HG02938 (cell line): ENCODE data around the gene CCT7.
"Not testable (repeated sequence)": the region's sequence is repeated elsewhere in the genome, so short reads cannot be mapped to it uniquely, and the experiment has no call there.

ENCODE experiments used
- ATAC-seq: cut with Tn5 transposase; IDR thresholded peaks from one replicate; pipeline ENCODE4 v1.9.1; 2021; ENCODE audit warnings: mild to moderate bottlenecking, moderate library complexity; ENCODE audit not compliant: unreplicated experiment

The CCT7 gene

DNA sequence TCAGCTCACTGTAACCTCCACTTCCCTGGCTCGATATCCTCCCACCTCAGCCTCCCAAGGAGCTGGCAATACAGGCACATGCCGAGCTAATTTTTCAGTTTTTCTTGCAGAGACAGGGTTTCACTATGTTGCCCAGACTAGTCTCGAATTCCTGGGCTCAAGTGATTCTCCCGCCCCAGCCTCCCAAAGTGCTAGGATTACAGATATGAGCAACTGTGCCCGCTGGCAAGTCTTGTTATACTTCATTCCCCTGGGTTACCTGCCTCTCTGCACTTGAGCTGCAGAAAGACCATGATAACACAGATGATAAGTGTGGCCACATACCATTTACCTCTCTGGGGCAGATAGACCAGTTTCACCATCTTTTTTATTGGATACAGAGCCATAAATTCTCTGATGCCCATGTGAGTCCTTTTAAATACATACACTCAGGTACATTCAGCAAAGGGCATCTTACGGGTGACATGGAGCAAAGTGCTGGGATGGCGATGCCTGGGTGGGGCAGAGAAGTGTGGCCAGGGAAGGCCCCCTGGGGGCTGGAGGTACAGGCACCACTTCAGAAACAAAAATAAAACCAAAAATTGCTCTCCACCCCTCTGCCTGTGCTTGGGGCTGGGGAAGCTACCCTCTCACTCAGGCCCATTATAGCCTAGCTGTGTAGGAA lies 20.4 kb downstream of the CCT7 start:
- ATAC-seq, result no peak

DNA sequence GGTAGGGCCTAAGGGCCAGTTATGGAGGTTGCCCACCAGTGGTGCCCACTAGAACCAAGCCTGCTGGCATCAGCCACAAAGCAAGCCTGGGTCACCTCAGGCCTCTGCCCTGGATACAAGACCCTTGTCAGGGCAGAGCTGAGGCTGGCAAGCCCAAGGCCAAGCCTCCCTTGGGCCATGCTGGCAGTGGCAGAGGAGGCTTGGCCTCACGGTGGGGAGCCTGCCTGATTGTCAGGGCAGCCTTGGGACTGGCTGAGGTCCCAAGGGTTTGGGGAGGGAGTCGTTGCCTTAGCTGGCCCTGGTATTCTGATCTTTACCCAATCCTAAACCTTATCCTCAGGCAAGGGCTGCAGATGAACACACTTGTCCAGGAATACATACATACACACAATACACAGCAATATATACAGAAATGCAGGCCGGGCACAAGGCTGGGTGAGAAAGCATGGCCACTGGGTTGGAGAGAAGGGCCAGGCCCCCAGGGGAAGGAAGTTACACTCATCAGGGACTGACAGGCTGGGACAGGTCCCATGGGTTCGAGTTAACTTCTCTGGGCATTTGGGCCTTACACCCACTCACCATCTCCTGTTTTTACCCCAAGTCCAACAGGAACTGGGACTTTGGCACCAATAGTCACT lies 21.0 kb downstream of the CCT7 start:
- no peak for ATAC-seq

DNA sequence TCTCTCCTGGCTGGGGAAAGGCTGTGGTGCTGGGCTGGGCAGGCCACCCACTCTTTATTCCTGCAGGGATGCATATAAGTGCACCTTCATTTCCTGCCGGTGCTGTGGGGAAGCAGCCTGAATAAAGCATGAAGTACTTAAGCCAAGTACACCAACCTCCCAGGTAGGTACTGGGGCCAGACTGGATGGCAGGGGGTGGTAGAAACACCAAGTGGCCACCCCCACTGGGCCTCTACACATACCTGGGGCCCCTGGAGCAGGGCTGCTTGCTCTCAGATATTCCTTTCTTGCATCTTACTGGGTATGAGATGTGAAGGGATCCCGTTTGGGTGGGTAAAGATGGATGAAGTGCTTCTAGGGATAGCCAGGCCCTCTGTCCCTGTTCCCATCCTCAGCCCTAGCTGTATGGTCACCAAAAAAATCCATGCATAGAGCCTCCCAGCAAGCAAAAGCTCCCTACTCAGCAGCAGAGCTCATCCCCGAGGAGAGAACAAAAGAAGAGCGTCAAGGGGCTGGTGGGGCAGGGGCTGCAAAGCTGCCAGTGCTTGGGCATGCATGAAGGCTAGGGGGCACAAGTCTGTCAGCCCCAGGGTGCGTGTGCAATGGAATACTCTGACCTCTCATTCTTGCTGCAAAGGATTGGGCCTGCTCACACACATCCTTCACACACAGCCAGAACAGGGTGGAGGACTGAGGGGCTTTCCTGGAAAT lies 22.0 kb downstream of the CCT7 start:
- no peak for ATAC-seq

DNA sequence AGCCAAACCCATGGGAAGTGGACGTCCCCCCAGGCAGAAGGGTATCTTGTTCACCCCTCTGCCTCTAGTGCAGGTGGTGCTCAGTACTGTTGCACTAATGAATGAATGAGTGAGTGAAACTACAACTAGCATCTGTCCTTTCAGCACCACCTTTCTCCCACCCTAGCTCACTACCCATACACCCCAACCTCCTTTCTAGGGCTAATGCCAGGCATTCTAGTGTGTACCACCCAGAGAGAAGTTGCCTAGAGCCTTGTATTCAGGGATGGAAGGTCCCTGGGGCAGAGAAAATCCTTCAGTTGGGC lies 22.5 kb downstream of the CCT7 start:
- ATAC-seq, result no peak

DNA sequence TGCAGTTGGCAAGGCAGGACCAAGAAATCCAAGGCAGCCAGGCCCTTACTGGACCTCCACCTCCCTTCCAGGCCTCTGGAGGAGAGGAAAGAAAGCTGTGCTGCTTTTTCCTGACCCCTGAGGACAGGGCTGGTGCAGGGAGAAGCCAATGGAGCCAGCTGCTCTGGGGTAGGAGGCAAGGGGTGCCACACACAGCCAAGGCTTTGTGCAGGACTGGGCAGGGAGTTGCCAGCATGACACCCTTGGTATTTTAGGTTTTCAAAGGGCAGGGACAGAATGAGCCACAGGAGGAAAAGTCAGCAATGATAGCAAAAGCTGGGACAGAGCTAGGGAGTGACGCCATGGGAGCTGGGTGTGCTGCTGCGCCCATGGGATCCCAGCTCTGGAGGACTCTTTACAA lies 22.9 kb downstream of the CCT7 start:
- no peak for ATAC-seq

DNA sequence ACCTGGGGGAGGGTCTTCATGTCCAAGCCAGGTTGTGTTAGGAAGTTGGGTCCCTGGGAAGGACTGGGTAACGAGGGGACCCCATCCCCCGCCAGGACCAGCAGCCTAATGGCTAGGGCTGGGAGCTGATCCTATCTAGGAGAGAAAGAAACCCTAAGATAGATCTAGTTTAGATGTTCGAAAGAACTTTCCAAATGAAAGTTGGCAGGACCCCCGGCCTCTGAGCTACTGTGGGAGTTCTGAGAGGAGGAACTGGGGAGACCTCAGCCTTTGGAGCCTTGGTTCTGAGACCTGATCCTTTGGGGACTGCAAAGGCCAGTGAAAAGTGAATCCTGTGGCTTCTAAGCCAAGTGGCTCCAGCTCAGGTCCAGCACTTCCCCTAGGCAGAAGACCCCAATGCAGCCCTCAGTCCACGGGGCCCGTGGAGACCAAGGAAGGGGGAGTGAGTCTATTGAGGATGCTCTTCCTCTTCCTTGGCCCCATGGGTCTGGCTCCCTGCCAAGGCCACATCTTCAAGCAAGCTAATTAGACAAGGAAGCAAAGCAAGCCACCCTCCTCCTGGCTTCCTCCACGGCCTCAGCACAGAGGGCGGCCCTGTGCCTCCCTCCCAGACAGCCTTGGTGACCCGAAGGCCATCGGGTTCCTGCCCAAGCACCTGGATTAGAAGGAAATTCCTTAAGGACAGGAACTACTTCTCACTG lies 23.5 kb downstream of the CCT7 start:
- no peak for ATAC-seq

DNA sequence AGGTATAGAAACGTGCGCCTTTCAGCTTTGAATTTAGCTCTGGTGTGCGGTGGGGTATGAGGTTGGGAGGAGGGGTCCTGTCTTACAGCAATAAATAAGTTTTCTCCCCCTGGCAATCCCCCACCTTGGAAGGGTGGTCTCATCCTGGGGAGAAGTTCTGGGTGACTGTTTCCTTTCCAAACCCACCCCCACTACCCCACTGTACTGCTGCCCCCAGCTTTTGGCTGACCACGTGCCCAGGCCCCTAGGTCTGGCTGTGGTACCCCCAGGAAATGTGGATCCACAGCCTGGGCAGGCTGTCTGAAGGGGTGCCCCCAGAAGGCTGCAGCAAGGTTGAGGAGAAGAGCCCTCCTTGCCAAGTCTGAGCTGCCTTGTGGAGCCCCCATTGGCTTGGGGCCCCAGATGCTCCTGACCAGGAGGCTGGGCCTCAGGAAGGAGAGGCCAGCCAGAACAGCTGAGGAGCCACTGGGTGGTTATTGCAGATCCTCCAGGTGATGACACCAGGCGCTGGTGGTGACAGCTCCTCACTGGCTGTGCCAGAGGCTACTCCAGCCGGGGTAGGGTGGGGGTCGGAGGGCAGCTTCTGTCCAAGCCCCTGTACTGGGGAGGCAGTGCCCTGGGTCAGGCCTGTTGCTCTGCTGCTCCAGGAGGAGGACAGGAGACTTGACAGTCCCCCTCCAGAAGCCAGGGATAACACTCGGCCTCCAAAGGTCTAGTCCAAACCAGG lies 24.2 kb downstream of the CCT7 start:
- ATAC-seq, result no peak

DNA sequence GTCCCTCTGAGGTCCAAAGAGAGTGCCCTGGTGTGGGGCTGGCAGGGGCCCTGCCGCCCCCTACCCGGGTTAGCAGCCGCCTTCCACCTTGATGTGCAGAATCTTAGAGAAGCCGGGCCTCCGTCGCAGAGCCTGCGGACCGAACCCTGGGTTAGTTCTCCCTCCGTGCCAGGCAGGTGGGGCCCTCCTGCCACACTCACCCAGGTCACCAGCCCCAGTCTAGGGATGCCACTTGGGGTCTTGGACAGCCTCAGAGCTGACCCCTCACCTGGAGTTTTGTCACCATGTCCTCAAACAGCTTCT lies 24.8 kb downstream of the CCT7 start:
- ATAC-seq, result no peak

DNA sequence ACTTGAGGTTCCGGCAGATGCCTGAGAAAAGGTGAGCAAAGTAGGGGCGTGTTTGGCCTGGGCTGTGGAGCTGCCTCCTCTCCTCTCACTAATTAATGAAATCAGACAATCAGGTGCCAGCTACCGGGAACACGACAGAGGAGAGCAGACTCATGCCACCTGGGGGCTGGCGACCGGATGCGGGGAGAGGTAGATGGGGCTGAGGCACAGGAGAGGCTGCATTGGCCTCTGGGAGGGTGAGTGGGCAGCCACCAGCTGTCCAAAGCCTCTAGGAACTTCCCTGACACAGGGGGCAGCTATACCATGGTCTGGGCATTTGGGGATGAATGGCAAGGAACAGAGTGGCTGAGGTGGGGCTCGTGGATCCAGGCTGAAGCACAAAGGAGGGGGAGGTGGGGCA lies 25.2 kb downstream of the CCT7 start:
- ATAC-seq, result no peak

DNA sequence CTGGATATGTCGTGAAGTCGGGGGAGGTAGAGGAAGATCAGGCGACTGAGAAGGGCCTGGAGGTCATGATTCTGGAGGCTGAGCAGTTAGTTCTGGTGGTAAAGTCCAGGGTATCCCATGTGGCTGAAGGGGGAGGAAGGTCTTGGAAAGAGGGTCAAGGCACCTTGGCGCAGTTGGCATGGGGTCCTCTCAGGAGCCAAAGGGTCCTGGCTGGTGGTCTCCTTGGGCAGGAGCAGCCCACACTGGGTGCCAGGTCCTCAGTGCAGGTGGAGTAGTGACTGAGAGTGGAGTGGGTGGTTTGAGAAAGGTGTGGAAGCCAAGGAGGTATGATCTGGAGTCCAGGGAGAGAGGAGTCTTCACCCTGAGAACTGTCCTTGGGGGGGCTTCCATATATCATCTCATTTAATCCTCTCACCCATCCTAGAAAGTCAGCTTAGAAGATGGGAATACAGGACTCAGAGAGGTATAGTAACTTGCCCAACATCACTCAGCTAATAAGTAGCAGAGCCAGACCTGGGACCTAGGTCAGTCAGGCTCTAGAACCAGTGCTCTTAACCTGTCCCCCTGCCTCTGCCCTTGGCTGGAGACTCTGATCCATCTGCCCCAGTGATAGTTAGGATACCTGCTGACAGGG lies 25.7 kb downstream of the CCT7 start:
- no peak for ATAC-seq

DNA sequence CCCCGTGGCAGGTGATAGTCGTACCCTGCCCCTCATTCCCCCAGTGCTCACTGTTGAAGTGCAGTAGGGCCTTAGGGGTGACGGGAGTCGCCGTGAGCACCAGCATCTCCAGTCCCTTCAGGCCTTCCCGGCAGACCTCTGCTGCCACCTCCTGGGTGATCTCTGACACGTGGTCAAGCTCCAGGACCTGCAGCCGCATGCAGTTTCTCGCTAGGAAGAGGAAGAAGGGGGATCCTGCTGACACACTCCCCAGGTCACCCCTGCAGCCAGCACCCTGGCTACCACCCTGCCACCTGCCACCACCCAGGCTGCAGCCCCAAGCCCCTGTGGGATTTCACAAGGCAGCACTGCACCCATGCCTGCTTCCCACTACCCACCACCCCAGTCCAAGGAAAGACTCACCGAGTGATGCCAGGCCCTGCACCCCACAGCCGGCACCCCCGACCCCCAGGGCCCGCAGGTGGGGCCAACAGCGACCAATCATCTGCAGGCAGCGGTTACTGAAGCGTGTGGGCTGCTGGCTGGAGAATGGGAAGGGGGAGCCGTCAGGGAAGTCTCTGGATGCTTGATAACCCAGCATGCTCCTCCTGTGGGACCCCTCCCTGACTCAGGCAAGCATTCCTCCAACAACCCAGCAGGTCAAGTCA lies 26.4 kb downstream of the CCT7 start:
- no peak for ATAC-seq

DNA sequence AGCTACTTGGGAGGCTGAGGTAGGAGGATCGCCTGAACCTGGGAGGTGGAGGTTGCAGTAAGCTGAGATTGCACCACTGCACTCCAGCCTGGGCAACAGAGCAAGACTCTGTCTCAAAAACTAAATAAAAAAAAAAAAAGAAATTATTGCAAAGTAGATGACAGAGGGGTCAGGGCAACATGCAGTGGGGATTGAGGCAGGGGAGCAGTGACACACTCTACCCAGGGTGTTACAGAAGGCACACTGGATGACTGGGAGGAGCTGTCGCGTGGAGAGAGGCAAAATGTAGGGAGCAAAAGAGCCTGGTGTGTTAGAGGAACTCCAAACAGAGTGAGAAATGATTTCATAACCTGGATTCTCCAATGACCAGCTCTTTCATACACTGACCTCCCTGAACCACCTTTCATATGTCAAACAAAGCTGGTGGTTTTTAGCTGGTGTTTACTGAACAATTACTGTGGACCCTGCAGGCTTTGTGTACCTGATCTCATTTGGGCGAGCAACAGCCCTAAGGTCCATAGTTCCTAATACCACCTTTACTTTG lies 28.1 kb downstream of the CCT7 start:
- no peak for ATAC-seq

DNA sequence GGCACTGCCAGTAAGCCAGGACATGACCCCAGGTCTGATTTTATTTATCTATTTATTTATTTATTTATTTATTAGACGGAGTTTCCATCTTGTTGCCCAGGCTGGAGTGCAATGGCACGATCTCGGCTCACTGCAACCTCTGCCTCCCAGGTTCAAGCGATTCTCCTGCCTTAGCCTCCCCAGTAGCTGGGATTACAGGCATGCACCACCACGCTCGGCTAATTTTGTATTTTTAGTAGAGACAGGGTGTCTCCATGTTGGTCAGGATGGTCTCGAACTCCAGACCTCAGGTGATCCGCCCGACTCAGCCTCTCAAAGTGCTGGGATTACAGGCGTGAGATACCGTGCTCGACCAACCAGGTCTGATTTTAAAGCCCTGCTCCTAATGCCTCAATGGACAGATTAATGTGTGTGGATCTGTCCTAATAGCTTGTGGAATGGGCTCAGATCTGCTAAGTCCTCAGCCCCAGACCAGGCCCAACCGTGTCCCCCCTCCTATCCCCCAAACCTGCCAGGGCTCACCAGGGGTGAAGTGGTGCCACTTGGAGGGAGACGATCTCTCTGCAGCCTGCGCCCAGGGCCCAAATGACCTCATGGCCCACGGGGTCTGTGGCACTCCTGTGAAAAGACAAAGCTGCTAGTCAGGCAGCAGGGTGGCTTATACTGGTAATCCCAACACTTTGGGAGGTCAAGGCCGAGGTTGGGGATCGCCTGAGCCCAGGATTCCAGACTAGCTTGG lies 28.8 kb downstream of the CCT7 start:
- ATAC-seq, result not testable (repeated sequence)

DNA sequence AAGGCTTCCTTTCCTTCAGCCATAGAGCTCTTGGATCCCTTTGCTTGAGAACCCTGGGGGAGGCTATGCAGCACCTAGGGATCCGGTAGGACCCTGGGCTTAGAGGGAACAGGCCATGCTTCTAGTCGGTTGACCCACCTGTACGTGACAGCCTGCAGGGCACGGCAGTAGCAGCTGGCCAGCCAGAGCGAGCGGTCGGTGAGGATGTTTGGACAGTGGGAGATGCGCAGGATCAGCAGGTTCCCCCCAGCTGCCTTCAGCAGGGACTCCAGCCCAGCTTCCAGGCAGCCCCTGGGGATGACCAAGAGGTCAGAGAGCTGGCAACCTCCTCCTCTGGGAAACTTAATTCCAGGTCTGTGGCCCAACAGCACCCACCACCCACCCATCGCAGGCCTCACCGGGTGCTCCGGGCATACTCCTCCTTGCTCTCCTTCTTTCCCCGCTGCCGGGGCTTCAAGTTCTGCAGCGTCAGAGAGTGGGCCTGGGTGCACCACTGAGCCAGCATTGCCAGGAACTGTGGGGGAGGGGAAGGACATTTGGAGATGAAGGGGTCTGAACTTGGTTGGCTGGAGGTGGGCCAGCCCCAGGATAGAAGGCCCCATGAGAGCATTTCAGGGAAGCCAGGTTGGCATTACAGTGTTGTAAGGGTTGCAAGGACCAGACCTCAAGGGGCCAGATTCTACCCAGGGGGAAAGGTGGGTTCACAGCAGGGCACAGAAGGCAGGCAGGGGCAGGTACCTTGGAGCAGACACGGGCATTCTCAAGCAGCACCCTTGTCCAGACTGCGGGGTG lies 29.6 kb downstream of the CCT7 start:
- ATAC-seq, result no peak

DNA sequence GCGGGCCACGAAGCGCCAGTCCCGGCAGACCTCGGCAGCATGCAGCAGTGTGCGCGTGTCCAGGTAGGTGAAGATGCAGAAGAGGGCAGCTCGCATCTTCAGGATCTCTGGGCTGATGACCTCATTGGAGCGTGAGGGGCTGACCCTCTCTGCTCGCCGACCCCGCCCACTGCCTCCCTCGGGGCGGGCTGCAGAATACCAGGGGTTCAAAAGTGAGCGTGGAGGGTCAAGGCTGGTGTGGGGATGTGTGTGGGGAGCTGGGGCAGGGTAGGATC lies 30.2 kb downstream of the CCT7 start:
- no peak for ATAC-seq

DNA sequence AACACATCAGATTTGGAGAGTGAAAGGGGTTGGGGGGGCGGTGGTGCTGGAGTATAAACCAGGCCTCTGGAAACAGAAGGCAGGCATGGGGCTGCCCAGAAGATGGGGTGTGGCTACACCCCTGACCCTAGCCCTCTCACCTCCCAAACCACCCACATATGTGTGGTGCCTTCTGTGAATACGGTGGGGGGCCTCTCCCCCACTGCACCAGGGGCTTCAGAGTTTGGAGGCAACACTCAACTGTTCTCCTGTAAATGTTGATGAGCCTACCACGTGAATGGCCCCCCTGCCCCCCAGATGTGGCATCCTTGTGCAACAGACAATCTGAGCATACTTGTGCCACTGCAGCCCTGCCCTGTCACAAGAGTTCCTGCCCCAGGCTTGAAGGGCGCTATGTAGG lies 30.7 kb downstream of the CCT7 start:
- no peak for ATAC-seq

DNA sequence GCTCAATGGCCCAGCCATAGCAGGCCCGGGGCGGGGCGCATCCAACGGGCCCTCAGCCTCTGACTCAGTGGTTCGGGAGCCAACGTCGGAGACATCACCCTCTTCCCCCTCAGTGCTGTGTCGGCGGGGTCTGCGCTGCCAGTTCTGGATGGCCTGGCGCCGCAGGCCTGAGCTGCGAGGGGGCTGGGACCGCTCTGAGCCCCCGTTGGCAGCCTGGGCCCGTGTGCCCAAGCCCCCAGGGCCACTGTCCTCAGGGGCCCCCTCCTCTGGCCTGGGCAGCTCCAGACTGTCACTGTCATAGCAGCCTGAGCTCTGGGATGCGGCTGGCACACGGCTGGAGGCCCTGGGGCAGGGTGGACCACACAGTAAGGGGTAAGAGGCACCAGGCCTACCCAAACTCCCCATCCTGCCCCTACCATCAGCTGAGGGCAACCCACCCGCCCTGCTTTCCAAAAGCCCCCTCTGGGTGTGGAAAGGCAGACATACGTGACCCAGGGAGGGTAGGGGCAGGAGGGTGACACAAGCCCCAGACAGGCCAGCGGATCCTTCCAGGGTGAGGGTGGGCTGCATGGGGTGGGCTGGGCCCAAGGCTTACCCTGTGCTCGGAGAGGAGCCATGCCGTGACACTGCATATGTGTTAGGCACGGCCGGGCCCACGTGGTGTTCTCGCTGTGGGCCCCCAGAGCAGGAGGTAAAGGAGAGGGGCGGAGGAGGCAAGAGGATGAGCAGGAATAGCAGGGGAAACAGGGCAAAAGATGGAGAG lies 31.4 kb downstream of the CCT7 start:
- no peak for ATAC-seq
